Measurements from ENCODE around the gene AFP. TPM values are rescaled to one million over a fixed set of nuclear protein-coding genes. Genes with fewer than 3 reads are reported as not detected.
A peak's percentile ranks its signal among the peaks of the same experiment; 100 is the strongest.

AFP gene
- total and polyA plus RNA-seq, 2 of the 13 experiments (the other 11 are each of a cell fraction or from before 2014, with no cell fraction given) = 9,434 to 13,105 TPM

DNA sequence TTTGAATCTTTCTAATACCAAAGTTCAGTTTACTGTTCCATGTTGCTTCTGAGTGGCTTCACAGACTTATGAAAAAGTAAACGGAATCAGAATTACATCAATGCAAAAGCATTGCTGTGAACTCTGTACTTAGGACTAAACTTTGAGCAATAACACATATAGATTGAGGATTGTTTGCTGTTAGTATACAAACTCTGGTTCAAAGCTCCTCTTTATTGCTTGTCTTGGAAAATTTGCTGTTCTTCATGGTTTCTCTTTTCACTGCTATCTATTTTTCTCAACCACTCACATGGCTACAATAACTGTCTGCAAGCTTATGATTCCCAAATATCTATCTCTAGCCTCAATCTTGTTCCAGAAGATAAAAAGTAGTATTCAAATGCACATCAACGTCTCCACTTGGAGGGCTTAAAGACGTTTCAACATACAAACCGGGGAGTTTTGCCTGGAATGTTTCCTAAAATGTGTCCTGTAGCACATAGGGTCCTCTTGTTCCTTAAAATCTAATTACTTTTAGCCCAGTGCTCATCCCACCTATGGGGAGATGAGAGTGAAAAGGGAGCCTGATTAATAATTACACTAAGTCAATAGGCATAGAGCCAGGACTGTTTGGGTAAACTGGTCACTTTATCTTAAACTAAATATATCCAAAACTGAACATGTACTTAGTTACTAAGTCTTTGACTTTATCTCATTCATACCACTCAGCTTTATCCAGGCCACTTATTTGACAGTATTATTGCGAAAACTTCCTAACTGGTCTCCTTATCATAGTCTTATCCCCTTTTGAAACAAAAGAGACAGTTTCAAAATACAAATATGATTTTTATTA lies 3.6 kb upstream of the AFP start (continued):
- TF ChIP-seq SKIL (CRISPR knock-in tag; IDR thresholded peaks at IDR 0.05; ENCODE audit: borderline replicate concordance) (peak; percentile 40; the same call in 1 of the 2 replicates), NFE2L2 (IDR thresholded peaks at IDR 0.05; ENCODE audit: low read length) (no peak), SIN3A (IDR thresholded peaks at IDR 0.05; ENCODE audit: borderline replicate concordance, low read depth, low read length) (no peak), ZNF891 (CRISPR knock-in tag; IDR thresholded peaks at IDR 0.05) (no peak), KIAA2018 (CRISPR knock-in tag; IDR thresholded peaks at IDR 0.05; ENCODE audit: borderline replicate concordance) (no peak), MAFF (IDR thresholded peaks at IDR 0.05; ENCODE audit: low read depth, low read length) (peak; percentile 44; the same call in 1 of the 2 replicates), ZBTB25 (CRISPR knock-in tag; IDR thresholded peaks at IDR 0.05) (no peak), ZBTB37 (CRISPR knock-in tag; IDR thresholded peaks at IDR 0.05) (no peak)
- TF ChIP-seq, protein P1, sequence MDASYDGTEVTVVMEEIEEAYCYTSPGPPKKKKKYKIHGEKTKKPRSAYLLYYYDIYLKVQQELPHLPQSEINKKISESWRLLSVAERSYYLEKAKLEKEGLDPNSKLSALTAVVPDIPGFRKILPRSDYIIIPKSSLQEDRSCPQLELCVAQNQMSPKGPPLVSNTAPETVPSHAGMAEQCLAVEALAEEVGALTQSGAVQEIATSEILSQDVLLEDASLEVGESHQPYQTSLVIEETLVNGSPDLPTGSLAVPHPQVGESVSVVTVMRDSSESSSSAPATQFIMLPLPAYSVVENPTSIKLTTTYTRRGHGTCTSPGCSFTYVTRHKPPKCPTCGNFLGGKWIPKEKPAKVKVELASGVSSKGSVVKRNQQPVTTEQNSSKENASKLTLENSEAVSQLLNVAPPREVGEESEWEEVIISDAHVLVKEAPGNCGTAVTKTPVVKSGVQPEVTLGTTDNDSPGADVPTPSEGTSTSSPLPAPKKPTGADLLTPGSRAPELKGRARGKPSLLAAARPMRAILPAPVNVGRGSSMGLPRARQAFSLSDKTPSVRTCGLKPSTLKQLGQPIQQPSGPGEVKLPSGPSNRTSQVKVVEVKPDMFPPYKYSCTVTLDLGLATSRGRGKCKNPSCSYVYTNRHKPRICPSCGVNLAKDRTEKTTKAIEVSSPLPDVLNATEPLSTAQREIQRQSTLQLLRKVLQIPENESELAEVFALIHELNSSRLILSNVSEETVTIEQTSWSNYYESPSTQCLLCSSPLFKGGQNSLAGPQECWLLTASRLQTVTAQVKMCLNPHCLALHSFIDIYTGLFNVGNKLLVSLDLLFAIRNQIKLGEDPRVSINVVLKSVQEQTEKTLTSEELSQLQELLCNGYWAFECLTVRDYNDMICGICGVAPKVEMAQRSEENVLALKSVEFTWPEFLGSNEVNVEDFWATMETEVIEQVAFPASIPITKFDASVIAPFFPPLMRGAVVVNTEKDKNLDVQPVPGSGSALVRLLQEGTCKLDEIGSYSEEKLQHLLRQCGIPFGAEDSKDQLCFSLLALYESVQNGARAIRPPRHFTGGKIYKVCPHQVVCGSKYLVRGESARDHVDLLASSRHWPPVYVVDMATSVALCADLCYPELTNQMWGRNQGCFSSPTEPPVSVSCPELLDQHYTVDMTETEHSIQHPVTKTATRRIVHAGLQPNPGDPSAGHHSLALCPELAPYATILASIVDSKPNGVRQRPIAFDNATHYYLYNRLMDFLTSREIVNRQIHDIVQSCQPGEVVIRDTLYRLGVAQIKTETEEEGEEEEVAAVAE (CRISPR knock-in tag; IDR thresholded peaks at IDR 0.05; ENCODE audit: borderline replicate concordance) = 0 out of 2 replicates have a peak, but pooled peaks have one; percentile 19
